Suprapubic skin (tissue), 4 donors: Measurements from ENCODE around the gene SIL1. TPM values are rescaled to one million over a fixed set of nuclear protein-coding genes. Genes with fewer than 3 reads are reported as not detected.
A peak's percentile ranks its signal among the peaks of the same experiment; 100 is the strongest.
"Not testable (repeated sequence)": the region's sequence is repeated elsewhere in the genome, so short reads cannot be mapped to it uniquely, and the experiment has no call there.

Experiments used
- DNase-seq, 2 donors: peaks; one replicate each; pipeline ENCODE4 v3.0.0-alpha.2; 2019; ENCODE audit warnings: low spot score in 2 of 2
- H3K27ac ChIP-seq: fragments of 200-600 bp; sonication (generic); one replicate; pipeline ENCODE4 v1.5.1; 2019
- H3K27me3 ChIP-seq: fragments of 200-600 bp; sonication (generic); one replicate; pipeline ENCODE4 v1.5.1; 2019
- H3K36me3 ChIP-seq: fragments of 200-600 bp; sonication (generic); one replicate; pipeline ENCODE4 v1.5.1; 2019
- H3K4me1 ChIP-seq: fragments of 200-600 bp; sonication (generic); one replicate; pipeline ENCODE4 v1.5.1; 2019
- H3K4me3 ChIP-seq: fragments of 200-600 bp; sonication (generic); one replicate; pipeline ENCODE4 v1.5.1; 2019; ENCODE audit warnings: mild to moderate bottlenecking
- H3K9me3 ChIP-seq: fragments of 200-600 bp; sonication (generic); one replicate; pipeline ENCODE4 v1.5.1; 2019
- EP300 ChIP-seq: sonication (generic); formaldehyde crosslinking; IDR thresholded peaks from one replicate; pipeline ENCODE4 v1.6.1; 2017; ENCODE audit warnings: antibody characterized with exemption
- POLR2A ChIP-seq, 2 donors: fragments of 450-650 bp; IDR thresholded peaks; one replicate each; pipeline ENCODE4 v1.6.1; 2017; ENCODE audit warnings: antibody characterized with exemption in 2 of 2, mild to moderate bottlenecking in 2 of 2, moderate library complexity in 2 of 2
- POLR2AphosphoS5 ChIP-seq, 3 donors: sonication (generic); formaldehyde crosslinking; IDR thresholded peaks; one replicate each; pipeline ENCODE4 v1.6.1; 2017; ENCODE audit warnings: antibody characterized with exemption in 3 of 3
- WGBS: methylation state at CpG from one replicate; pipeline ENCODE4 v1.1.5; 2018; 5-methylcytosine and 5-hydroxymethylcytosine counted together
- total RNA-seq, 4 donors: library from RNA; depleted of rRNA; stranded (reverse); fragments of >200 nt; gene quantifications; one replicate each; pipeline ENCODE4 v1.1.0, GENCODE V29; 2016
- TF ChIP-seq, protein P1 (sequence below), 2 donors: fragments of 200-600 bp in 1 of 2; fragments of 450-650 bp in 1 of 2; sonication (generic) in 1 of 2; IDR thresholded peaks; one replicate each; pipeline ENCODE4 v1.5.1; 2016 to 2019; ENCODE audit warnings: antibody characterized with exemption in 2 of 2, mild to moderate bottlenecking in 1 of 2, moderate library complexity in 1 of 2

Gene SIL1
- total RNA-seq, 4 donors from 2014 or later, result 38.5 to 54.6 (median 41.7) TPM

- TF ChIP-seq EP300 (no peak), POLR2AphosphoS5 (IDR thresholded peaks at IDR 0.05) (no peak), POLR2A (IDR thresholded peaks at IDR 0.05) (no peak)
- TF ChIP-seq, protein P1, sequence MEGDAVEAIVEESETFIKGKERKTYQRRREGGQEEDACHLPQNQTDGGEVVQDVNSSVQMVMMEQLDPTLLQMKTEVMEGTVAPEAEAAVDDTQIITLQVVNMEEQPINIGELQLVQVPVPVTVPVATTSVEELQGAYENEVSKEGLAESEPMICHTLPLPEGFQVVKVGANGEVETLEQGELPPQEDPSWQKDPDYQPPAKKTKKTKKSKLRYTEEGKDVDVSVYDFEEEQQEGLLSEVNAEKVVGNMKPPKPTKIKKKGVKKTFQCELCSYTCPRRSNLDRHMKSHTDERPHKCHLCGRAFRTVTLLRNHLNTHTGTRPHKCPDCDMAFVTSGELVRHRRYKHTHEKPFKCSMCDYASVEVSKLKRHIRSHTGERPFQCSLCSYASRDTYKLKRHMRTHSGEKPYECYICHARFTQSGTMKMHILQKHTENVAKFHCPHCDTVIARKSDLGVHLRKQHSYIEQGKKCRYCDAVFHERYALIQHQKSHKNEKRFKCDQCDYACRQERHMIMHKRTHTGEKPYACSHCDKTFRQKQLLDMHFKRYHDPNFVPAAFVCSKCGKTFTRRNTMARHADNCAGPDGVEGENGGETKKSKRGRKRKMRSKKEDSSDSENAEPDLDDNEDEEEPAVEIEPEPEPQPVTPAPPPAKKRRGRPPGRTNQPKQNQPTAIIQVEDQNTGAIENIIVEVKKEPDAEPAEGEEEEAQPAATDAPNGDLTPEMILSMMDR (IDR thresholded peaks at IDR 0.05), result no peak
- 75% methylated on average over 2 of the region's 2 CpGs for WGBS
- no peak for DNase-seq
- H3K4me1 ChIP-seq, result peaks cover 39% of the 10 kb centered on the region
- no peaks in the 10 kb centered on the region for H3K9me3 ChIP-seq
- H3K36me3 ChIP-seq, result no peaks in the 10 kb centered on the region
- H3K27ac ChIP-seq, result no peak overlapping the region
- no peaks in the 10 kb centered on the region for H3K27me3 ChIP-seq
- H3K4me3 ChIP-seq, result no peak overlapping the region
Observed at GRCh38 chr5:139183502-139183901, 14.7 kb downstream of the SIL1 start.

DNA sequence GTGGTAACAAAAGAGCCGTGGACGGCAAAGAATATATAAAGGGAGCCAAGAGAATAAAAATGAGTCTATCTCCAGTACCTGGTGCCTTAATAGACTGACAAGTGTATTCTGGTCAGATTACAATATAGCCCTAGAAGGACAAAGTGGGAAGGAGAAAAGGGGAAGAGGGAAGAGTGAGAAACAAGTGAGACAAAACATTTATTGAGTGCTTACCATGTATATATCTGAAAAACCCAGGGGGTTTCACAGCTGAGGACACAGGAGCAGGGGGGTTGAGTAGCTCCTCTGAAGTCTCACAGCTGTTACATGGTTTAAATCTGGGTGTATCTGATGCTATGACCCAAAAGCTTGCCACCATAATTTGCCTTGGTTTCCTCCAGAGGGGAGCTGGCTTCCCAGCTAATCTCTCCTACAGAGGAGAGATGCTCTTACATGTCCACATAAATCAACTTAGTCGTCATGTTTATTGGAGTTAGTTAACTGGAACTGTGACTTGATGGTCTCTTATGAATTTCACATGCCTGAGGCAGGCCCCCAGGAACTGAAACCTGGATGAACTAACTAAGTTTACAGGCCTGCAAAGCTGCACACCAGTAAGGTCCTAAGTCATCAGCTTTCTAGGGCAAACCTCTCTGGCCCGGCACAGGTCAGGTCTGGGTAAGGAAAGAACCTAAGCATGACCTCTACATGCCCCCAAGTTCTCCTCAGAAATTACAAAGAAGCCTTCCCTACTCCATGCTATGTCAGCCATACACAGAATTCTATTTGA, 15.5 kb downstream of the SIL1 start:
- no peaks in the 10 kb centered on the region for H3K36me3 ChIP-seq

GRCh38 chr5:139181835-139182452, 16.2 kb downstream of the SIL1 start:
- TF ChIP-seq EP300 (no peak), POLR2A (IDR thresholded peaks at IDR 0.05) (no peak), POLR2AphosphoS5 (IDR thresholded peaks at IDR 0.05) (no peak)
- TF ChIP-seq, protein P1 (IDR thresholded peaks at IDR 0.05), result no peak
- Histone ChIP-seq H3K9me3 (no peaks in the 10 kb centered on the region), H3K27me3 (no peaks in the 10 kb centered on the region), H3K4me1 (peaks cover 54% of the 10 kb centered on the region), H3K36me3 (no peaks in the 10 kb centered on the region), H3K4me3 (no peak overlapping the region), H3K27ac (peak overlapping the region; percentile 7)
- no peak for DNase-seq
- WGBS, result 42% methylated on average over 8 of the region's 8 CpGs

More for the DNA sequence above, 15.5 kb downstream of the SIL1 start:
- WGBS, result 93% methylated on average over 4 of the region's 4 CpGs
- no peak for TF ChIP-seq POLR2A (IDR thresholded peaks at IDR 0.05)
- Histone ChIP-seq H3K4me1 (peaks cover 47% of the 10 kb centered on the region), H3K9me3 (no peaks in the 10 kb centered on the region), H3K27ac (no peak overlapping the region), H3K27me3 (no peaks in the 10 kb centered on the region), H3K4me3 (no peak overlapping the region)
- no peak for DNase-seq

GRCh38 chr5:139181322-139181730, 16.8 kb downstream of the SIL1 start:
- no peaks in the 10 kb centered on the region for H3K36me3 ChIP-seq
- H3K4me3 ChIP-seq, result no peak overlapping the region
- H3K9me3 ChIP-seq, result no peaks in the 10 kb centered on the region
- no peaks in the 10 kb centered on the region for H3K27me3 ChIP-seq
- H3K4me1 ChIP-seq, result peaks cover 54% of the 10 kb centered on the region
- no peak for DNase-seq
- TF ChIP-seq, protein P1 (IDR thresholded peaks at IDR 0.05), result no peak
- TF ChIP-seq EP300, result no peak
- TF ChIP-seq POLR2A (IDR thresholded peaks at IDR 0.05), result no peak
- TF ChIP-seq POLR2AphosphoS5 (IDR thresholded peaks at IDR 0.05), result no peak
- WGBS, result 24% methylated on average over 2 of the region's 2 CpGs
- H3K27ac ChIP-seq, result no peak overlapping the region

GRCh38 chr5:139180850-139181249, 17.3 kb downstream of the SIL1 start:
- TF ChIP-seq POLR2AphosphoS5 (IDR thresholded peaks at IDR 0.05), result no peak
- TF ChIP-seq, protein P1 (IDR thresholded peaks at IDR 0.05), result no peak
- TF ChIP-seq POLR2A (IDR thresholded peaks at IDR 0.05), result no peak
- TF ChIP-seq EP300, result no peak
- no peak overlapping the region for H3K4me3 ChIP-seq
- 33% methylated on average over 1 of the region's 1 CpG for WGBS
- H3K27ac ChIP-seq, result no peak overlapping the region
- H3K27me3 ChIP-seq, result no peaks in the 10 kb centered on the region
- H3K4me1 ChIP-seq, result peaks cover 54% of the 10 kb centered on the region
- no peak for DNase-seq
- no peaks in the 10 kb centered on the region for H3K9me3 ChIP-seq
- no peaks in the 10 kb centered on the region for H3K36me3 ChIP-seq

GRCh38 chr5:139179778-139180513, 18.2 kb downstream of the SIL1 start:
- H3K27ac ChIP-seq, result not testable (repeated sequence)

More at GRCh38 chr5:139179778-139180513, 18.2 kb downstream of the SIL1 start:
- not testable (repeated sequence) for H3K36me3 ChIP-seq, H3K4me3 ChIP-seq, H3K9me3 ChIP-seq, H3K27me3 ChIP-seq, DNase-seq
- 72% methylated on average over 8 of the region's 8 CpGs for WGBS
- peaks cover 54% of the 10 kb centered on the region for H3K4me1 ChIP-seq
